Stimulated activated CD4-positive, alpha-beta T cell treated with anti-CD3 and anti-CD28 coated beads, Interleukin-12 subunit alpha, Interleukin-12 subunit beta, amount 100 ng/mL, for 24 hours (primary cell): ENCODE data around the gene SETDB2.

Source experiments
- DNase-seq, 2 experiments: peaks; one replicate each; pipeline ENCODE4 v3.0.0-alpha.2; 2020; ENCODE audit warnings: low read depth in 2 of 2

Gene SETDB2

DNA sequence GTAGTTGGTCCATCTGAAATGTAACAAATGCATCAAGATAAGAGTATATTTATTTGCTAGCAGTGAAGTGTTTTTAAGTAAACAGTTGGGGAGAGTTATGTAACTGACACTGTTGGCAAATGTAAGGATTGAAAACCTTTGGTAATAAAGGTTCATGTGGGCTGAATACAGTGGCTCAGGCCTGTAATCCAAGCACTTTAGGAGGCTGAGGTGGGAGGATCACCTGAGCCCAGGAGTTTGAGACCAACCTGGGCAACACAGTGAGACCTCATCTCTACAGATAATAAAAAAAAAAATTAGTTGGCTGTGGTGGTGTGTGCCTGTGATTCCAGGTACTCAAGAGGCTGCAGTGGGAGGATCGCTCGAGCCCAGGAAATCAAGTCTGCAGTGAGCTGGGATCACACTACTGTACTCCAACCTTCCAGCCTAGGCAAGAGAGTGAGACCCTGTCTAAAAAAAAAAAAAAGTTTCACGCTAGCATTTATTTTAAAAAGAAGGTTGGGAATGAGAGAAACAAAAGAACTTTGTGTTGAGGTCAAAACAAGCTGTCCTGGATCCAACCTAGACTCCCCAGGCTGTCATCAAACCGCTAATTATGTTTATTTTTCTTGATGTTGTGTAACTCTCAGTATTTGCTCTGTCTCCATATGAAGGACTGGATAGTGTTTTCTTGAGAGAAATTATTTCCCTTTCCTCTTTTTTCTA lies 20.7 kb downstream of the SETDB2 start:
- DNase-seq: no peak

GRCh38 chr13:49466292-49466838 lies 22.3 kb downstream of the SETDB2 start:
- DNase-seq: no peak

- DNase-seq: no peak
Observed at GRCh38 chr13:49472186-49472585, 28.1 kb downstream of the SETDB2 start.

- no peak for DNase-seq
Observed at GRCh38 chr13:49476529-49476928, 32.5 kb downstream of the SETDB2 start.

- no peak for DNase-seq
Observed at GRCh38 chr13:49481788-49482187, 37.7 kb downstream of the SETDB2 start.

DNA sequence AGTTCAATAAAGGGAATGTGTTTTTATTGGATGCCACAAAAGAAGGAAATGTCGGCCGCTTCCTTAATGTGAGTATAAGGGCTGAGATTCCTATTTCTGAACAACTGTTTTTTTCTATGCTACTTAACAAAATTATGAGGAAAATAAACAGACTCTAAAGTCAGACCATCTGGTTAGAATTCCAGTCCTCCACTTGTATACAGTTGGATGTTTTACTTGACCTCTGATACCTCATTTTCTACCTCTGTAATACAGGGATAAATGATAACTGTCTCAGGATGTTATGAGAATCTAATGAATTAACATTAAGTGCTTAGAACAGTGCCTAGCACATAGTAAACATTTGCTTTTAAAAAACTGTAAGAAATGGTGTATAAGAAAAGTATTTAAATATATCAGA lies 44.5 kb downstream of the SETDB2 start:
- no peak for DNase-seq

DNA sequence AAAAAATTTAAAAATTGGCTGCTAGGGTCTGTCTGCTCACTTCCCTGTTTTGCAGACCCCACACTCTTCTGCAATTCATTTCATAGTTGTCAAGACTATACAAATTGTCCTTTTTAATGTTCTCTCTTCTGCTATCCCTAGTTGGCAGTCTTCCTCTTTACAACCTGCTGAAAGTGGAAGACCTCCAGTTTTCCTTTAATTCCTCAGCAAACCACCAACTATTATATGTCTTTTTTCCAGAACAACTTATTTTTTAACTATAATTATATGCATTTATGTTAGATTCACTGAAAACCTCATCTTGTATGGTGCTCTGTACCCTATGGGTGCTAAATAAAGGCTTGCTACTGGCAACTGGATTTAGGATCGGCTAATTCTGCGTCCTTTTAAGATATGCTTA lies 50.6 kb downstream of the SETDB2 start:
- DNase-seq: no peak

DNA sequence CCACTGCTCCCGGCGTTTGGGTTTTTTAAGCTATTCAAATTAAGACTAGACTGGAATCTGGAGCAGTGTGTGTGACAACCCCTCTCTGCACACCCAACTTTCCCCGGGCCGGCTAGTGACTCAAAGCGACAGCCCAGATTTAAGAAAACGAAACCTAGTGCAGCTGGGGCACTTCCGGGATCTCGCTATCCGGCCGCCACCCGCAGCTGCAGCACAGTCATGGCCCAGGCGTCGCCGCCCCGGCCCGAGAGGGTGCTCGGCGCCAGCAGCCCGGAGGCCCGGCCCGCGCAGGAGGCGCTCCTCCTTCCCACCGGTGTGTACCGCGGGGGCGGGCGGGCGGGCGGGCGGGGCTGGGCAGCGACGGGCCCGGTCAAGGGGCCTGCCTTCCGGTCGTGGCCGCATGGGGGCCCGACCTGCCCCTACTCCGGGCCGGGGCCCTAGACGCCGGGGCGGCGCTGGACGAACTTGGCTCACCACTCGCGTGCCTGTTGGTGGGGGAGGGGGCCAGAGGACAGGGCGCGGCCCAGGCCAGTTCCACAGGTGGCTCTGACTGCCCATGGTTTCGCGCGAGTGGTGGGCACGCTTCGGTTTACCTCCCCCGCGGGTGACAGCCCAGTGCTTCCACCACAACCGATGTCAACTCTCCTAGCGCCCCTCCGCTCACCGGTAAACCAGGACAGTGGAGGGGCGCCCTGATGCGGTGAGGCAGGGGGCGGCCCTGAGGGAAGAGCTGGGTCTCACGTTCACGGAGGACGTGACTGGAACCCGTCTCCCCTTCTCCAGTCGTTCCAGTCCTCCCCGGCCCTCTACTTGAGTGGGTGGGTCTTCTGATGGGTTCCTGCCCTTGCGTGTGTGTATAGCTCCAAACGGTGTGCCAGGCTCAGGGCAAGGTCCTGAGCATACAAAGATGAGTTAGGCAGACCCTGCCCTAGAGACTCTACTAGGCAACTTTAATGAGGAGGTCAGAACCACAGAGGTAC lies 52.0 kb downstream of the SETDB2 start, which contains the start of gene PHF11:
Gene PHF11, plus strand, starts transcription at position 171 of the 980 bp plus-strand sequence. Its CDS starts 49 bp downstream, at position 220.
- peak; percentile 80 to 84 for DNase-seq

- peak; percentile 8 to 36 for DNase-seq
Observed at GRCh38 chr13:49496837-49497236, 52.8 kb downstream of the SETDB2 start.

GRCh38 chr13:49497272-49497671 lies 53.2 kb downstream of the SETDB2 start:
- DNase-seq: no peak

- DNase-seq: no peak
Observed at GRCh38 chr13:49498206-49498605, 54.1 kb downstream of the SETDB2 start.

GRCh38 chr13:49499889-49500660 lies 56.0 kb downstream of the SETDB2 start:
- DNase-seq: no peak

GRCh38 chr13:49502954-49503353 lies 58.9 kb downstream of the SETDB2 start:
- DNase-seq: no peak

- DNase-seq: no peak
Observed at GRCh38 chr13:49503951-49504350, 59.9 kb downstream of the SETDB2 start.

GRCh38 chr13:49512578-49512977 lies 68.5 kb downstream of the SETDB2 start:
- no peak for DNase-seq

DNA sequence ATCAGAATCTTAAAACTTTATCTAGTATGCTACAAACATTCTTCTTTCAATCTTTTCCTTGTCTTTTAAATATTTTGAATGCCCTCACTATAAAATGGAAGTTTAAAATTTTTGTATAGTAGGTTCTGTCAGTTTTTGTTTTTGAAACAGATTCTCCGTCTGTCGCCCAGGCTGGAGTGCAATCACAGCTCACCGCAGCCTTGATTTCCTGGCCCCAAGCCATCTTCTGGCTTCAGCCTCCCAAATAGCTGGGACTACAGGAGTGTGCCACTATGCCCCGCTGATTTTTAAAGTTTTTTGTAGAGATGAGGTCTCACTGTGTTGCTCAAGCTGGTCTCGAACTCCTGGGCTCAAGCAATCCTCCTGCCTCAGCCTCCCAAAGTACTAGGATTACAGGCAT lies 72.4 kb downstream of the SETDB2 start:
- DNase-seq: no peak

DNA sequence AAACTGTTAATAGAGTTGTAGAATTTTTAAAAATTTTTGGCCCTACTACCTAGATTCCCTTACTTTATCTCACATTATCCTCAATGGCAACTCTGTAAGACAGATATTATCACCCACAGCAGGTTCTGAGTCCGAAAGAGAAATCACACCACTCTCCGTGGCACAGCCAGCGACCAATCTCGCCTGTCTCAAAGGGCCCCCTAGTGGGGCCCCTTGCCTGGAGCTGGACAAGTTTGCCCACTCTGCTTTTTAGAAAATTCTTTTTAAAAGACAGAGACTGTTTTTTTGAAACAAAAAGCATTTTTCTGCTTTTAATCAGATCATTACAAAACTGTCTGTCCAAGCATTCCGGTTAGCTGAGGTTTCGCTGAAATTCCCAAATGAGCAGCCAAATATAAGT lies 73.4 kb downstream of the SETDB2 start:
- no peak for DNase-seq

GRCh38 chr13:49521224-49521623 lies 77.2 kb downstream of the SETDB2 start:
- DNase-seq: no peak

DNA sequence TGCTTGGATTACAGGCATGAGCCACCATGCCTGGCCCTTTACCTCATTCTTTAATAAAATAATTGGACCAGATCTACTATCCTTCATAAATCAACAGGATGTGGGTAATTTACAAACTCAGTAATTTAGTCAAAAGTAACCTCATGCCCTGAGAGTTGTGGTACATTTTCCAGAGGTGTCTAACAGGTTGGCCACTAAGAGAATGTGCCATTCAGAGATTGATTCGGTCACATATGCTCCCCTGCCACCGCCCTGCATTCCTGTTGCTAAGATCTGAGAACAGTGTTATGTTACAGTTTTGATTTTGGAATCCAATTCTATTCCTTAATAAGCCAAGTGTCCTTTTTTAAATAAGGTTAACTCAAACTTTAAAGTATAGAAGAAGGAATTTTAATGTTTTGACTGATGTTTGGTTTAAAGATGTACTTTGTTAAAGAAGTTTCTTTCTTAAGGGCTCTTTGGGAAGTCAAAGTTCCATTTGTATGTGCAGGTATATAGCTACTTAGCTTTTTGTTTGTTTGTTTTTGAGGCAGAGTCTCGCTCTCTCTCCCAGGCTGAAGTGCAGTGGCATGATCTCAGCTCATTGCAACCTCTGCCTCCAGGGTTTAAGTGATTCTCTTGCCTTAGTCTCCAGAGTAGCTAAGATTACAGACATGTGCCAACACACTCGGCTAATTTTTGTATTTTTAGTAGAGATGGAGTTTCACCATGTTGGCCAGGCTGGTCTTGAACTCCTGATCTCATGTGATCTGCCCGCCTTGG lies 80.8 kb downstream of the SETDB2 start:
- DNase-seq: no peak

- no peak for DNase-seq
Observed at GRCh38 chr13:49527123-49527522, 83.0 kb downstream of the SETDB2 start.

GRCh38 chr13:49528161-49528560 lies 84.1 kb downstream of the SETDB2 start:
- no peak for DNase-seq
